Measurements from ENCODE around the gene NR2F2. TPM values are rescaled to one million over a fixed set of nuclear protein-coding genes. Genes with fewer than 3 reads are reported as not detected.

The NR2F2 gene
- total RNA-seq, 4 donors from 2014 or later: 8.9 to 41.8 (median 20.1) TPM

GRCh38 chr15:96358001-96358801 is 27.7 kb downstream of the NR2F2 start:
- DNase-seq (ENCODE audit: low spot score) (no peak), ATAC-seq (ENCODE audit: low FRiP score) (no peak)
- TF ChIP-seq, protein P1, sequence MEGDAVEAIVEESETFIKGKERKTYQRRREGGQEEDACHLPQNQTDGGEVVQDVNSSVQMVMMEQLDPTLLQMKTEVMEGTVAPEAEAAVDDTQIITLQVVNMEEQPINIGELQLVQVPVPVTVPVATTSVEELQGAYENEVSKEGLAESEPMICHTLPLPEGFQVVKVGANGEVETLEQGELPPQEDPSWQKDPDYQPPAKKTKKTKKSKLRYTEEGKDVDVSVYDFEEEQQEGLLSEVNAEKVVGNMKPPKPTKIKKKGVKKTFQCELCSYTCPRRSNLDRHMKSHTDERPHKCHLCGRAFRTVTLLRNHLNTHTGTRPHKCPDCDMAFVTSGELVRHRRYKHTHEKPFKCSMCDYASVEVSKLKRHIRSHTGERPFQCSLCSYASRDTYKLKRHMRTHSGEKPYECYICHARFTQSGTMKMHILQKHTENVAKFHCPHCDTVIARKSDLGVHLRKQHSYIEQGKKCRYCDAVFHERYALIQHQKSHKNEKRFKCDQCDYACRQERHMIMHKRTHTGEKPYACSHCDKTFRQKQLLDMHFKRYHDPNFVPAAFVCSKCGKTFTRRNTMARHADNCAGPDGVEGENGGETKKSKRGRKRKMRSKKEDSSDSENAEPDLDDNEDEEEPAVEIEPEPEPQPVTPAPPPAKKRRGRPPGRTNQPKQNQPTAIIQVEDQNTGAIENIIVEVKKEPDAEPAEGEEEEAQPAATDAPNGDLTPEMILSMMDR (IDR thresholded peaks at IDR 0.05): no peak

GRCh38 chr15:96358821-96359615 is 28.5 kb downstream of the NR2F2 start:
- TF ChIP-seq, protein P1 (IDR thresholded peaks at IDR 0.05): no peak
- DNase-seq (ENCODE audit: low spot score) (no peak), ATAC-seq (ENCODE audit: low FRiP score) (no peak)

DNA sequence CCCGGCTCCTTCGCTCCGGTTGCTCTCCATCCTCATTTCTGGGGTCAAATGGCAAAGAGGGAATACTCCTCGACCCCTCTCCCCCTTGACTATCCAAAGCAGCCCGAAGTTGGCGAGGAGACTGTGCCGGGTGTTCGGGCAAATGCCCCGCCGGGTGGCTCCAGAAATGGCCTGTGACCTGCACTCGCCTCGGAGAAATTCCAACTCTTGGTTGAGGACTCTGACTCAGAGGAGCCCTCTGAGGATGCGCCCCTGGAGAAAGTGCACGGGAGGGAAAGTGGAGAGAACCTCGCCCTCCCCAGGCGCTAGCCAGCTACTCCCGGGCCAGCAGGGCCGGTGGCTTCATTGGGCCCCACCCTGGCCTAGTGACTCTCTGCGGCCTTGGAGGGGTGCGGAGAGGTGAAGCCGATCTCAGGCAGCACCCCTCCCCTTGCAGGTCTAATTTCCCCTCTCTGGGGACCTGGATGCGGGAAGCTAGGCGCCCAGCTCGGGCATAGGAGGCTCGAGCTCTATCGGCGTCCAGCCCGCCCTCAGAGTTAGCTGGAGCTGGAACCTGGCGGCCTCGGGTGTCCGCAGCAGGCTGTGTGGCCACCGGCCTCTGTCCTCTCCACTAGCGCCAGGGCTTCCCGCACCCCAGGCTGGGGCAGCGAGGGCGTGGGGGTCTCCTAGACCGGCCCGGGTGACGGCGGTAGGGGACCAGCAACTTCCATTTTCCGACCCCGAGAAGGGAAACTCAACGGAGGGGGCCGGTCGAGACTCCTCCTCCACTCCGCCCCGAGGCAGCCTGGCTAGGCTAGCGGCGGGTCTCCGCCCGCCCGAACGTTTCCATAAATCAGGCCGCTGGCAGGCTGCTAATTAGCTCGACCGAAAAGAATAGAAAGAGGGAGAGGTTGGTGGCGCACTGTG is 29.4 kb downstream of the NR2F2 start:
- no peak for DNase-seq (ENCODE audit: low spot score)
- TF ChIP-seq, protein P1 (IDR thresholded peaks at IDR 0.05): no peak
- no peak for ATAC-seq (ENCODE audit: low FRiP score)

DNA sequence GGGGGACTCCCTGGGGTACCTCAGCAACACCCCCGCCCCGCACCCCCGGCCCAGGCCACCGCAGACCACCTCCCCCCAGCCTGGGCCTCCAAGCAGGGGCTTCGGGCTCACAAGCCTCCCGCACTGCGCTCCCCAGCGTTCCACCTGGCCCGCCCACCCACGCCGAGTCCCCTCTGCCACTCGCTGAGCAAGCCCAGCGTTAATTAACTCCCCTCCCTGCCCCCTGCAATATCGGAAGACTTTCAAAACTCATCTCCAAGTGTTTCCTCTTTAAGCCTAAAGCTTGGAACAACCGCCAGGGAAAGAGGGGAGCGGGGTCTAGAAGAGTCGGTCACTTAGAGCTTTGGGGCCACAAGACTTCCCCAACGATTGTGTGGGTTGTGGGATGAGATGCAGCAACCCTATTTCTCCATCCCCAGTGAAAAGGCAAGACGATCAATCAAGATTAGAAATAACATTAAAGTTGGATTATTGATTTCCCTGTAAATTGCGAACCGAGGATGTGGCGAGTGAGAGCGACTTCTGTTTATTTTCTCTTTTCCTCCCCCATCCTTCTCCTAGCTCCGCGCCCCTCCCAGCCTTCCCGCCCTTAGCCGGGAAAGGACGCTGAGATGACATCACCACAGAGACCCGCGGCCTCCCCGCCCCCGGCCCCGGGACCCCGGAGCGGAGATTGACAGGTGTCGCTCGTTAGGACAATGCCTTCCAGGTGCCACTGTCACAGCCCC is 30.2 kb downstream of the NR2F2 start:
- TF ChIP-seq, protein P1 (IDR thresholded peaks at IDR 0.05): no peak
- no peak for DNase-seq (ENCODE audit: low spot score)
- ATAC-seq (ENCODE audit: low FRiP score): no peak

GRCh38 chr15:96361309-96362010 is 31.0 kb downstream of the NR2F2 start:
- no peak for ATAC-seq (ENCODE audit: low FRiP score)
- TF ChIP-seq, protein P1 (IDR thresholded peaks at IDR 0.05): no peak
- DNase-seq (ENCODE audit: low spot score): no peak
